ENCODE results near the gene SASH1. TPM values are rescaled to one million over a fixed set of nuclear protein-coding genes. Genes with fewer than 3 reads are reported as not detected.

The SASH1 gene
- total and polyA plus RNA-seq, 2 donors: 19.9 to 92.2 TPM

GRCh38 chr6:148523551-148523950 is 180.9 kb downstream of the SASH1 start:
- H3K27ac ChIP-seq (ENCODE audit: low read depth): no peak overlapping the region
- H3K4me3 ChIP-seq (ENCODE audit: low read depth, low read length): no peak overlapping the region
- 52% methylated on average over 4 of the region's 4 CpGs for WGBS
- peaks cover 2% of the 10 kb centered on the region for H3K36me3 ChIP-seq (ENCODE audit: insufficient read depth)
- no peaks in the 10 kb centered on the region for H3K4me1 ChIP-seq (ENCODE audit: insufficient read depth)
- no peak for DNase-seq (ENCODE audit: extremely low spot score)

GRCh38 chr6:148524471-148524882 is 181.8 kb downstream of the SASH1 start:
- WGBS: 24% methylated on average over 7 of the region's 7 CpGs
- Histone ChIP-seq H3K27ac (ENCODE audit: low read depth) (peak overlapping the region; percentile 54), H3K36me3 (ENCODE audit: insufficient read depth) (peaks cover 2% of the 10 kb centered on the region), H3K4me3 (ENCODE audit: low read depth, low read length) (no peak overlapping the region), H3K4me1 (ENCODE audit: insufficient read depth) (no peaks in the 10 kb centered on the region)
- DNase-seq (ENCODE audit: extremely low spot score): no peak

- 39% methylated on average over 8 of the region's 8 CpGs for WGBS
- H3K4me1 ChIP-seq (ENCODE audit: insufficient read depth): no peaks in the 10 kb centered on the region
These were observed 182.3 kb downstream of the SASH1 start for GRCh38 chr6:148524976-148525375.

GRCh38 chr6:148525453-148525852 is 182.8 kb downstream of the SASH1 start:
- peak overlapping the region; percentile 54 for H3K27ac ChIP-seq (ENCODE audit: low read depth)
- H3K36me3 ChIP-seq (ENCODE audit: insufficient read depth): peaks cover 2% of the 10 kb centered on the region
- no peaks in the 10 kb centered on the region for H3K4me1 ChIP-seq (ENCODE audit: insufficient read depth)
- H3K4me3 ChIP-seq (ENCODE audit: low read depth, low read length): no peak overlapping the region
- WGBS: 46% methylated on average over 4 of the region's 4 CpGs
- DNase-seq (ENCODE audit: extremely low spot score): no peak

More at GRCh38 chr6:148524976-148525375, 182.3 kb downstream of the SASH1 start:
- peak overlapping the region; percentile 54 for H3K27ac ChIP-seq (ENCODE audit: low read depth)
- DNase-seq (ENCODE audit: extremely low spot score): no peak
- H3K4me3 ChIP-seq (ENCODE audit: low read depth, low read length): no peak overlapping the region
- H3K36me3 ChIP-seq (ENCODE audit: insufficient read depth): peaks cover 2% of the 10 kb centered on the region

GRCh38 chr6:148526145-148526544 is 183.5 kb downstream of the SASH1 start:
- DNase-seq (ENCODE audit: extremely low spot score): no peak
- Histone ChIP-seq H3K4me1 (ENCODE audit: insufficient read depth) (no peaks in the 10 kb centered on the region), H3K36me3 (ENCODE audit: insufficient read depth) (peaks cover 2% of the 10 kb centered on the region), H3K4me3 (ENCODE audit: low read depth, low read length) (no peak overlapping the region), H3K27ac (ENCODE audit: low read depth) (no peak overlapping the region)
- 96% methylated on average over 7 of the region's 7 CpGs for WGBS

- Histone ChIP-seq H3K4me1 (ENCODE audit: insufficient read depth) (no peaks in the 10 kb centered on the region), H3K4me3 (ENCODE audit: low read depth, low read length) (no peak overlapping the region), H3K36me3 (ENCODE audit: insufficient read depth) (peaks cover 2% of the 10 kb centered on the region), H3K27ac (ENCODE audit: low read depth) (no peak overlapping the region)
- no peak for DNase-seq (ENCODE audit: extremely low spot score)
- 75% methylated on average over 5 of the region's 5 CpGs for WGBS
These were observed 185.7 kb downstream of the SASH1 start for GRCh38 chr6:148528292-148528691.

- no peak for DNase-seq (ENCODE audit: extremely low spot score)
- no peak overlapping the region for H3K4me3 ChIP-seq (ENCODE audit: low read depth, low read length)
- WGBS: 87% methylated on average over 13 of the region's 13 CpGs
- H3K36me3 ChIP-seq (ENCODE audit: insufficient read depth): peaks cover 2% of the 10 kb centered on the region
- H3K27ac ChIP-seq (ENCODE audit: low read depth): no peak overlapping the region
- no peaks in the 10 kb centered on the region for H3K4me1 ChIP-seq (ENCODE audit: insufficient read depth)
These were observed 186.4 kb downstream of the SASH1 start for GRCh38 chr6:148529010-148529409.

GRCh38 chr6:148530394-148530953 is 187.8 kb downstream of the SASH1 start:
- no peak for DNase-seq (ENCODE audit: extremely low spot score)
- WGBS: 22% methylated on average over 8 of the region's 8 CpGs
- Histone ChIP-seq H3K27ac (ENCODE audit: low read depth) (no peak overlapping the region), H3K36me3 (ENCODE audit: insufficient read depth) (peaks cover 2% of the 10 kb centered on the region), H3K4me1 (ENCODE audit: insufficient read depth) (no peaks in the 10 kb centered on the region), H3K4me3 (ENCODE audit: low read depth, low read length) (peak overlapping the region; percentile 12)

- H3K36me3 ChIP-seq (ENCODE audit: insufficient read depth): peaks cover 2% of the 10 kb centered on the region
- H3K4me3 ChIP-seq (ENCODE audit: low read depth, low read length): no peak overlapping the region
- H3K27ac ChIP-seq (ENCODE audit: low read depth): no peak overlapping the region
These were observed 188.3 kb downstream of the SASH1 start for GRCh38 chr6:148530976-148531375.

GRCh38 chr6:148532698-148533097 is 190.1 kb downstream of the SASH1 start:
- Histone ChIP-seq H3K4me3 (ENCODE audit: low read depth, low read length) (no peak overlapping the region), H3K4me1 (ENCODE audit: insufficient read depth) (no peaks in the 10 kb centered on the region), H3K36me3 (ENCODE audit: insufficient read depth) (no peaks in the 10 kb centered on the region), H3K27ac (ENCODE audit: low read depth) (no peak overlapping the region)
- no peak for DNase-seq (ENCODE audit: extremely low spot score)
- 96% methylated on average over 13 of the region's 13 CpGs for WGBS

More at GRCh38 chr6:148530976-148531375, 188.3 kb downstream of the SASH1 start:
- no peaks in the 10 kb centered on the region for H3K4me1 ChIP-seq (ENCODE audit: insufficient read depth)
- no peak for DNase-seq (ENCODE audit: extremely low spot score)
- whole genome bisulfite sequencing: 77% methylated on average over 4 of the region's 4 CpGs

- no peak for DNase-seq (ENCODE audit: extremely low spot score)
- 94% methylated on average over 24 of the region's 24 CpGs for WGBS
- Histone ChIP-seq H3K36me3 (ENCODE audit: insufficient read depth) (no peaks in the 10 kb centered on the region), H3K27ac (ENCODE audit: low read depth) (no peak overlapping the region), H3K4me3 (ENCODE audit: low read depth, low read length) (no peak overlapping the region), H3K4me1 (ENCODE audit: insufficient read depth) (no peaks in the 10 kb centered on the region)
These were observed 190.9 kb downstream of the SASH1 start for GRCh38 chr6:148533309-148534107.

- Histone ChIP-seq H3K4me3 (ENCODE audit: low read depth, low read length) (no peak overlapping the region), H3K27ac (ENCODE audit: low read depth) (no peak overlapping the region), H3K4me1 (ENCODE audit: insufficient read depth) (no peaks in the 10 kb centered on the region), H3K36me3 (ENCODE audit: insufficient read depth) (no peaks in the 10 kb centered on the region)
- WGBS: 94% methylated on average over 6 of the region's 6 CpGs
- DNase-seq (ENCODE audit: extremely low spot score): no peak
These were observed 192.2 kb downstream of the SASH1 start for GRCh38 chr6:148534871-148535270.

GRCh38 chr6:148535381-148535780 is 192.7 kb downstream of the SASH1 start:
- WGBS: 90% methylated on average over 7 of the region's 7 CpGs
- Histone ChIP-seq H3K27ac (ENCODE audit: low read depth) (no peak overlapping the region), H3K4me3 (ENCODE audit: low read depth, low read length) (no peak overlapping the region), H3K36me3 (ENCODE audit: insufficient read depth) (no peaks in the 10 kb centered on the region), H3K4me1 (ENCODE audit: insufficient read depth) (no peaks in the 10 kb centered on the region)
- no peak for DNase-seq (ENCODE audit: extremely low spot score)

GRCh38 chr6:148535976-148536375 is 193.3 kb downstream of the SASH1 start:
- 81% methylated on average over 3 of the region's 3 CpGs for WGBS
- Histone ChIP-seq H3K27ac (ENCODE audit: low read depth) (no peak overlapping the region), H3K36me3 (ENCODE audit: insufficient read depth) (peaks cover 2% of the 10 kb centered on the region), H3K4me3 (ENCODE audit: low read depth, low read length) (no peak overlapping the region), H3K4me1 (ENCODE audit: insufficient read depth) (no peaks in the 10 kb centered on the region)
- DNase-seq (ENCODE audit: extremely low spot score): no peak
